Frontal cortex (tissue), 4 donors: Measurements from ENCODE around the gene GSN. TPM values are rescaled to one million over a fixed set of nuclear protein-coding genes. Genes with fewer than 3 reads are reported as not detected.

Source experiments
- DNase-seq, 2 donors: peaks; one replicate each; pipeline ENCODE4 v3.0.0; 2012; ENCODE audit warnings: low spot score in 2 of 2
- FAIRE-seq: peaks from 2 replicates; lab custom pipeline; 2012; peaks lifted over from hg19 to GRCh38; lab: Jason Lieb, UNC
- total RNA-seq: library from RNA; depleted of rRNA; stranded (reverse); fragments of >200 nt; gene quantifications from one replicate; pipeline ENCODE4 v1.2.3, GENCODE V29; 2014
- donor health status: control.
- donor health status: control.
- donor health status: control.

Gene GSN
- total RNA-seq, 1 donor from 2014 or later = 24.5 TPM

- FAIRE-seq = no peak
- DNase-seq = no peak
These were observed 1.8 kb downstream of the GSN start for GRCh38 chr9:121269642-121270254.

- FAIRE-seq (no peak), DNase-seq (no peak)
These were observed 3.7 kb downstream of the GSN start for GRCh38 chr9:121271368-121272341.

GRCh38 chr9:121272401-121272948, 4.5 kb downstream of the GSN start:
- no peak for DNase-seq
- no peak for FAIRE-seq

GRCh38 chr9:121273064-121273775, 5.3 kb downstream of the GSN start:
- DNase-seq (no peak), FAIRE-seq (no peak)

GRCh38 chr9:121274851-121275250, 6.9 kb downstream of the GSN start:
- FAIRE-seq (no peak), DNase-seq (no peak)

GRCh38 chr9:121275781-121276658, 8.1 kb downstream of the GSN start:
- FAIRE-seq = no peak
- DNase-seq = no peak

- DNase-seq = no peak
- FAIRE-seq = no peak
These were observed 9.1 kb downstream of the GSN start for GRCh38 chr9:121277026-121277425.

- FAIRE-seq (no peak), DNase-seq (no peak)
These were observed 9.7 kb downstream of the GSN start for GRCh38 chr9:121277518-121278295.

GRCh38 chr9:121278477-121279261, 10.7 kb downstream of the GSN start:
- DNase-seq (no peak), FAIRE-seq (no peak)

GRCh38 chr9:121279776-121280388, 11.9 kb downstream of the GSN start:
- no peak for DNase-seq
- FAIRE-seq = no peak

GRCh38 chr9:121280715-121281613, 13.0 kb downstream of the GSN start:
- FAIRE-seq (no peak), DNase-seq (no peak)

- FAIRE-seq (no peak), DNase-seq (no peak)
These were observed 13.8 kb downstream of the GSN start for GRCh38 chr9:121281614-121282276.

GRCh38 chr9:121282277-121283079, 14.5 kb downstream of the GSN start:
- DNase-seq (no peak), FAIRE-seq (no peak)

- FAIRE-seq = no peak
These were observed 15.1 kb downstream of the GSN start for GRCh38 chr9:121283080-121283398.

More at GRCh38 chr9:121283080-121283398, 15.1 kb downstream of the GSN start:
- DNase-seq = no peak
